Measurements from ENCODE around the gene GDPD2.

The GDPD2 gene

GRCh38 chrX:70476934-70477733 lies 54.0 kb downstream of the GDPD2 start:
- no peak for DNase-seq

DNA sequence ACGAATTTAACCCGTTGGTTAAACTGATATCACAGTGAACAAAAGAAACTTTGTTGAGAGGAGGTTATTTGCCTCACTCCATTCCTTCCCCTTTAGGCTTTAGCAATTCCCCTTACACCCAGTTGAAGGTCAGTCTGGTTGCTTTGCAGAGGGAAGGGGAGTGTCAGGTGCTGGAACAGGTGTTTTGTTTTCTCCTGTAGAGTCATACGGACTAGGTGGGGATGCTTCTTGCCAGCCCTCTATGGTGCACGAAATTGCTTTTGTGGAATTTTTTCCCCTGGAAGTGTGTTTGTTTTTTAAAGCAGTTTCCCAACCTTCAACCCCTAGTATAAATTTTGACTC lies 54.6 kb downstream of the GDPD2 start:
- DNase-seq = no peak

- no peak for DNase-seq
These were observed 55.6 kb downstream of the GDPD2 start for GRCh38 chrX:70478526-70479245.

DNA sequence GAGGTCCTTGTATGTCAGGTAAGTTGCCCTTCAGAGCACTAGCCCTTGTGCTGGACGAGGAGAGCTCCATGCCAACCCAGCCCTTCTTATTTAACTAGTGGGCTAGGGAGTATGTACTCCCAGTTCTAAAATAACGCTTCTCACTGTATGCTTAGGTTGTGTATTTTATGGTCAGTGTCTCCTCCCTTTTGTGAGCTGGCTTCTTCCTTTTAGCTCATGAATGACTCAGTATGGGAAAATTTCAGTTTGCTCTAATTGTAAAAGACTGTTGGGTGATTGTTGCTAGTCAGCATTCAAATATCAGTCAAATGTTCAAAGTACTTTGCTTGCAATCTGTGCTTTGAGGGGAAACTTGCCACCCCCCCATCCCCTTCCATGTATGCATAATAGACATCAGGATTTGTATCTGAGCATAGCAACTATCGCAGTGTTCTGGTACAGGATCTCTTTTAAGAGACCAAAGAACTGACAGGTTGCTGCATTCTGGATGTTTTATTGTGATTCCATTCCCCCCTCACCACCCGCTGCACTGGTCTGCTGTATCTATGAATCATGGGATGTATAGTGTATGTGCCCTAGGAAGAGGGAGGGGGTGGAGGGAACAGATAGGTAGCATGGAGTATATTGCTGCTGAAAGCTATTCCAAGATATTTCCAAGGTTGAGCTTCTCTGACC lies 56.3 kb downstream of the GDPD2 start:
- no peak for DNase-seq

GRCh38 chrX:70479922-70480659 lies 57.0 kb downstream of the GDPD2 start:
- no peak for DNase-seq

GRCh38 chrX:70480660-70481018 lies 57.5 kb downstream of the GDPD2 start:
- no peak for DNase-seq

GRCh38 chrX:70481471-70482270 lies 58.6 kb downstream of the GDPD2 start:
- DNase-seq = no peak

GRCh38 chrX:70482300-70482699 lies 59.2 kb downstream of the GDPD2 start:
- DNase-seq = no peak
